ENCODE results near the gene OXSM. TPM values are rescaled to one million over a fixed set of nuclear protein-coding genes. Genes with fewer than 3 reads are reported as not detected.

The OXSM gene
- total and polyA plus RNA-seq, 2 donors (not counting 3 experiments of a cell fraction or from before 2014, with no cell fraction given): 8.1 to 9.0 TPM

GRCh38 chr3:25821746-25822573, 32.1 kb downstream of the OXSM start:
- no peak overlapping the region for H3K9ac ChIP-seq (replicated peaks; ENCODE audit: extremely low read depth, insufficient read depth, low read length)
- no TSS peak for BruUV-seq (replicated peaks)
- no peaks in the 10 kb centered on the region for H3K79me2 ChIP-seq (ENCODE audit: control insufficient read depth, insufficient read depth, low read length)
- H4K20me1 ChIP-seq (replicated peaks; ENCODE audit: control insufficient read depth, extremely low read depth, insufficient read depth, low read length): no peaks in the 10 kb centered on the region
- no peak overlapping the region for H3K4me3 ChIP-seq (replicated peaks in 1 of 3; ENCODE audit: insufficient read depth in 1 of 3, low read depth in 1 of 3, low read length in 3 of 3)
- peaks cover 0 to under 1% of the 10 kb centered on the region in 2 experiments for H3K27me3 ChIP-seq (ENCODE audit: control insufficient read depth in 2 of 2, insufficient read depth in 2 of 2, low read length in 2 of 2)
- FAIRE-seq (no peak), DNase-seq (ENCODE audit: low read depth, low spot score) (no peak)
- POLR2A ChIA-PET: no interaction called here
- H3K9me3 ChIP-seq (replicated peaks; ENCODE audit: control insufficient read depth, insufficient read depth, low read length): no peaks in the 10 kb centered on the region
- no peak overlapping the region for H2AFZ ChIP-seq (ENCODE audit: low read depth, low read length)
- H3K27ac ChIP-seq (ENCODE audit: insufficient read depth, low read depth, low read length): no peak overlapping the region
- peaks cover 3% of the 10 kb centered on the region for H3K4me1 ChIP-seq (ENCODE audit: control insufficient read depth, extremely low read depth, insufficient read depth, low read length)
- CTCF ChIA-PET: interaction anchor here (1.3 to 2.9 kb wide), 2 partner anchors 10 to 35 kb away, joined by 3 to 7 read pairs; no protein-coding TSS in a partner anchor
- no peak overlapping the region for H3K4me2 ChIP-seq (ENCODE audit: insufficient read depth, low read length)
- H3K9me1 ChIP-seq (replicated peaks; ENCODE audit: control insufficient read depth, extremely low read depth, insufficient read depth, low read length): no peaks in the 10 kb centered on the region
- TF ChIP-seq POLR2AphosphoS5 (IDR thresholded peaks at IDR 0.05; ENCODE audit: insufficient read depth, low read depth, low read length) (no peak), MYC (IDR thresholded peaks at IDR 0.05; ENCODE audit: low read depth, low read length) (no peak), JUN (IDR thresholded peaks at IDR 0.05; ENCODE audit: borderline replicate concordance, insufficient read depth, insufficient read length, low read depth) (no peak), CTCF (IDR thresholded peaks at IDR 0.05; ENCODE audit: extremely low read depth in 1 of 2, insufficient read depth in 1 of 2, low read depth in 1 of 2, low read length in 2 of 2) (no peak), FOS (IDR thresholded peaks at IDR 0.05; ENCODE audit: borderline replicate concordance, insufficient read depth, low read length) (no peak), GATA2 (IDR thresholded peaks at IDR 0.05; ENCODE audit: insufficient read depth, insufficient read length, low read depth, low read length) (no peak), MAX (IDR thresholded peaks at IDR 0.05; ENCODE audit: insufficient read depth, insufficient read length) (no peak)
- intact Hi-C loops (cut with micrococcal nuclease) (no loop called here), dilution Hi-C loops (cut with MboI; ENCODE audit: extremely low pct_ligation_motif_present, low sequenced_read_pairs) (no loop called here)
- no peaks in the 10 kb centered on the region for H3K36me3 ChIP-seq (ENCODE audit: control insufficient read depth in 2 of 2, extremely low read depth in 1 of 2, insufficient read depth in 2 of 2, low read length in 2 of 2)

All from endothelial cell of umbilical vein (primary cell).